ENCODE data around the gene CDC5L. TPM values are rescaled to one million over a fixed set of nuclear protein-coding genes. Genes with fewer than 3 reads are reported as not detected.
"Not testable (repeated sequence)": the region's sequence is repeated elsewhere in the genome, so short reads cannot be mapped to it uniquely, and the experiment has no call there.

CDC5L gene
- total RNA-seq (2014; rRNA removed; shearing (Covaris generic)), result 35.3 and 49.7 TPM in 2 replicates

- DNase-seq (ENCODE audit: low read depth), result peak; percentile 100
Observed at GRCh38 chr6:44387346-44388134, at the start of gene CDC5L. Gene CDC5L (plus strand): TSS chr6:44387706. CDS start chr6:44387824, 118 bp downstream.

GRCh38 chr6:44338228-44339122, 49.0 kb upstream of the CDC5L start:
- DNase-seq (ENCODE audit: low read depth), result peak; percentile 68

GRCh38 chr6:44339301-44339700, 48.2 kb upstream of the CDC5L start:
- no peak for DNase-seq (ENCODE audit: low read depth)

- DNase-seq (ENCODE audit: low read depth), result peak; percentile 78
Observed at GRCh38 chr6:44339763-44340625, 47.5 kb upstream of the CDC5L start.

GRCh38 chr6:44341095-44341890, 46.2 kb upstream of the CDC5L start:
- no peak for DNase-seq (ENCODE audit: low read depth)

GRCh38 chr6:44342052-44342451, 45.5 kb upstream of the CDC5L start:
- no peak for DNase-seq (ENCODE audit: low read depth)

- DNase-seq (ENCODE audit: low read depth), result peak; percentile 46
Observed at GRCh38 chr6:44342489-44342888, 45.0 kb upstream of the CDC5L start, which contains the start of gene SPATS1. Gene SPATS1 (plus strand): TSS chr6:44342650. CDS start chr6:44343096, 446 bp downstream.

GRCh38 chr6:44346818-44347217, 40.7 kb upstream of the CDC5L start:
- not testable (repeated sequence) for DNase-seq (ENCODE audit: low read depth)

- peak; percentile 35 for DNase-seq (ENCODE audit: low read depth)
Observed at GRCh38 chr6:44349904-44350649, 37.4 kb upstream of the CDC5L start.

- DNase-seq (ENCODE audit: low read depth), result not testable (repeated sequence)
Observed at GRCh38 chr6:44350650-44350994, 36.9 kb upstream of the CDC5L start.

GRCh38 chr6:44352259-44352658, 35.2 kb upstream of the CDC5L start:
- no peak for DNase-seq (ENCODE audit: low read depth)

- peak; percentile 58 for DNase-seq (ENCODE audit: low read depth)
Observed at GRCh38 chr6:44353336-44353735, 34.2 kb upstream of the CDC5L start.

- no peak for DNase-seq (ENCODE audit: low read depth)
Observed at GRCh38 chr6:44355640-44356039, 31.9 kb upstream of the CDC5L start.

- DNase-seq (ENCODE audit: low read depth), result no peak
Observed at GRCh38 chr6:44356487-44356886, 31.0 kb upstream of the CDC5L start.

- DNase-seq (ENCODE audit: low read depth), result no peak
Observed at GRCh38 chr6:44359973-44360372, 27.5 kb upstream of the CDC5L start.

GRCh38 chr6:44361947-44362346, 25.6 kb upstream of the CDC5L start:
- no peak for DNase-seq (ENCODE audit: low read depth)

- no peak for DNase-seq (ENCODE audit: low read depth)
Observed at GRCh38 chr6:44363377-44363926, 24.1 kb upstream of the CDC5L start.

- no peak for DNase-seq (ENCODE audit: low read depth)
Observed at GRCh38 chr6:44366781-44367180, 20.7 kb upstream of the CDC5L start.

GRCh38 chr6:44367681-44368080, 19.8 kb upstream of the CDC5L start:
- peak; percentile 34 for DNase-seq (ENCODE audit: low read depth)

GRCh38 chr6:44373051-44373450, 14.5 kb upstream of the CDC5L start:
- DNase-seq (ENCODE audit: low read depth), result peak; percentile 82

All from M059J (cell line).